GM12874 (cell line): ENCODE data around the gene LIMS2.

ENCODE experiments used
- CTCF ChIP-seq: IDR thresholded peaks from 2 replicates; pipeline ENCODE4 v1.5.1; 2011; ENCODE audit warnings: low read depth, mild to moderate bottlenecking, control low read depth, low read length, moderate library complexity; ENCODE audit not compliant: insufficient read depth

The LIMS2 gene

GRCh38 chr2:127627740-127628571 lies 47.4 kb downstream of the LIMS2 start:
- no peak for TF ChIP-seq CTCF

GRCh38 chr2:127626917-127627739 lies 48.2 kb downstream of the LIMS2 start:
- TF ChIP-seq CTCF, result no peak

GRCh38 chr2:127626175-127626574 lies 49.2 kb downstream of the LIMS2 start:
- TF ChIP-seq CTCF, result no peak

- no peak for TF ChIP-seq CTCF
These were observed 49.8 kb downstream of the LIMS2 start for GRCh38 chr2:127625572-127625951.

- TF ChIP-seq CTCF, result no peak
These were observed 50.4 kb downstream of the LIMS2 start for GRCh38 chr2:127624756-127625571.

GRCh38 chr2:127624320-127624755 lies 51.0 kb downstream of the LIMS2 start:
- TF ChIP-seq CTCF, result no peak
